ENCODE measurements around the gene CDH6. TPM values are rescaled to one million over a fixed set of nuclear protein-coding genes. Genes with fewer than 3 reads are reported as not detected.

The CDH6 gene
- total RNA-seq, 4 donors from 2014 or later = 1.00 to 2.9 (median 1.4) TPM

- ATAC-seq (no peak), DNase-seq (no peak)
- in situ Hi-C loops (cut with MboI; ENCODE audit: low sequenced_read_pairs in 4 of 4) = no loop called here
These were observed 21.8 kb downstream of the CDH6 start for GRCh38 chr5:31215236-31215635.

GRCh38 chr5:31217446-31217845 is 24.0 kb downstream of the CDH6 start:
- no peaks in the 10 kb centered on the region for H3K27me3 ChIP-seq
- ATAC-seq (no peak), DNase-seq (no peak)
- H3K9me3 ChIP-seq = no peaks in the 10 kb centered on the region
- intact Hi-C loops (cut with DNase I; ENCODE audit: low total_unique reads) (no loop called here), in situ Hi-C loops (cut with MboI; ENCODE audit: low sequenced_read_pairs in 4 of 4) (no loop called here)
- H3K27ac ChIP-seq = no peak overlapping the region
- H3K36me3 ChIP-seq = no peaks in the 10 kb centered on the region
- no peak for TF ChIP-seq POLR2A (IDR thresholded peaks at IDR 0.05)
- TF ChIP-seq, protein P1, sequence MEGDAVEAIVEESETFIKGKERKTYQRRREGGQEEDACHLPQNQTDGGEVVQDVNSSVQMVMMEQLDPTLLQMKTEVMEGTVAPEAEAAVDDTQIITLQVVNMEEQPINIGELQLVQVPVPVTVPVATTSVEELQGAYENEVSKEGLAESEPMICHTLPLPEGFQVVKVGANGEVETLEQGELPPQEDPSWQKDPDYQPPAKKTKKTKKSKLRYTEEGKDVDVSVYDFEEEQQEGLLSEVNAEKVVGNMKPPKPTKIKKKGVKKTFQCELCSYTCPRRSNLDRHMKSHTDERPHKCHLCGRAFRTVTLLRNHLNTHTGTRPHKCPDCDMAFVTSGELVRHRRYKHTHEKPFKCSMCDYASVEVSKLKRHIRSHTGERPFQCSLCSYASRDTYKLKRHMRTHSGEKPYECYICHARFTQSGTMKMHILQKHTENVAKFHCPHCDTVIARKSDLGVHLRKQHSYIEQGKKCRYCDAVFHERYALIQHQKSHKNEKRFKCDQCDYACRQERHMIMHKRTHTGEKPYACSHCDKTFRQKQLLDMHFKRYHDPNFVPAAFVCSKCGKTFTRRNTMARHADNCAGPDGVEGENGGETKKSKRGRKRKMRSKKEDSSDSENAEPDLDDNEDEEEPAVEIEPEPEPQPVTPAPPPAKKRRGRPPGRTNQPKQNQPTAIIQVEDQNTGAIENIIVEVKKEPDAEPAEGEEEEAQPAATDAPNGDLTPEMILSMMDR (IDR thresholded peaks at IDR 0.05 in 4 of 5, conservative IDR thresholded peaks at IDR 0.05 in 1 of 5) = no peak
- H3K4me3 ChIP-seq = no peak overlapping the region
- no peaks in the 10 kb centered on the region for H3K4me1 ChIP-seq

More at GRCh38 chr5:31215236-31215635, 21.8 kb downstream of the CDH6 start:
- H3K27me3 ChIP-seq = no peaks in the 10 kb centered on the region
- no peaks in the 10 kb centered on the region for H3K36me3 ChIP-seq
- H3K4me1 ChIP-seq = no peaks in the 10 kb centered on the region
- H3K9me3 ChIP-seq = no peaks in the 10 kb centered on the region
- intact Hi-C loops (cut with DNase I; ENCODE audit: low total_unique reads) = no loop called here
- TF ChIP-seq, protein P1 (IDR thresholded peaks at IDR 0.05 in 4 of 5, conservative IDR thresholded peaks at IDR 0.05 in 1 of 5) = no peak
- TF ChIP-seq POLR2A (IDR thresholded peaks at IDR 0.05) = no peak
- no peak overlapping the region for H3K27ac ChIP-seq
- no peak overlapping the region for H3K4me3 ChIP-seq

DNA sequence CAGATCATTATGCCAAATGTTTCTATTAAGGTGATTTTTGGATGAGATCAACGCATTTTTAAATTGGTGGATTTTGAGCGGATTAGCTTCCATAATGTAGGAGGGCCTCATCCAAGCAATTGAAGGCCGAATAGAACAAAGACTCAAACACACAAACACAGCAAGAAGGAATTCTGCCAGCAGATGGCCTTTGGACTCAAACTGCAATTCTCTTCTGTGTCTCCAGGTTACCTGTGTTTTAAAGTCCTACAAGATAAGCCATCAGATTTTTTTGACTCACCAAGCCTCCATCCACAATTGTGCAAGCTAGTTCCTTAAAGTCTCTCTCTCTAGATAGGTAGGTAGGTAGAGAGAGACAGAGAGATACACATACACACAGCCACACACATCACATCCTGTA is 25.5 kb downstream of the CDH6 start:
- no peaks in the 10 kb centered on the region for H3K4me1 ChIP-seq
- H3K27ac ChIP-seq = no peak overlapping the region
- TF ChIP-seq, protein P1 (IDR thresholded peaks at IDR 0.05 in 4 of 5, conservative IDR thresholded peaks at IDR 0.05 in 1 of 5) = no peak
- TF ChIP-seq POLR2A (IDR thresholded peaks at IDR 0.05) = no peak
- intact Hi-C loops (cut with DNase I; ENCODE audit: low total_unique reads) = no loop called here
- DNase-seq (no peak), ATAC-seq (no peak)
- in situ Hi-C loops (cut with MboI; ENCODE audit: low sequenced_read_pairs in 4 of 4) = no loop called here
- H3K9me3 ChIP-seq = no peaks in the 10 kb centered on the region
- no peak overlapping the region for H3K4me3 ChIP-seq
- H3K36me3 ChIP-seq = no peaks in the 10 kb centered on the region
- no peaks in the 10 kb centered on the region for H3K27me3 ChIP-seq

GRCh38 chr5:31221001-31221400 is 27.5 kb downstream of the CDH6 start:
- intact Hi-C loops (cut with DNase I; ENCODE audit: low total_unique reads) (no loop called here), in situ Hi-C loops (cut with MboI; ENCODE audit: low sequenced_read_pairs in 4 of 4) (no loop called here)
- ATAC-seq = no peak

More at GRCh38 chr5:31221001-31221400, 27.5 kb downstream of the CDH6 start:
- H3K27me3 ChIP-seq = no peaks in the 10 kb centered on the region
- H3K27ac ChIP-seq = peak overlapping the region in 1 of 4 donors; percentile 28
- H3K36me3 ChIP-seq = no peaks in the 10 kb centered on the region
- no peak for DNase-seq
- no peaks in the 10 kb centered on the region for H3K9me3 ChIP-seq
- no peak overlapping the region for H3K4me3 ChIP-seq
- H3K4me1 ChIP-seq = no peaks in the 10 kb centered on the region
- no peak for TF ChIP-seq POLR2A (IDR thresholded peaks at IDR 0.05)
- TF ChIP-seq, protein P1 (IDR thresholded peaks at IDR 0.05 in 4 of 5, conservative IDR thresholded peaks at IDR 0.05 in 1 of 5) = no peak
